GM12874 (cell line): Measurements from ENCODE around the gene ZNF516.

ENCODE experiments used
- TF ChIP-seq, protein P1 (sequence below): IDR thresholded peaks from 2 replicates; pipeline ENCODE4 v1.5.1; 2011; ENCODE audit warnings: low read depth, mild to moderate bottlenecking, control low read depth, low read length, moderate library complexity; ENCODE audit not compliant: insufficient read depth

Gene ZNF516

DNA sequence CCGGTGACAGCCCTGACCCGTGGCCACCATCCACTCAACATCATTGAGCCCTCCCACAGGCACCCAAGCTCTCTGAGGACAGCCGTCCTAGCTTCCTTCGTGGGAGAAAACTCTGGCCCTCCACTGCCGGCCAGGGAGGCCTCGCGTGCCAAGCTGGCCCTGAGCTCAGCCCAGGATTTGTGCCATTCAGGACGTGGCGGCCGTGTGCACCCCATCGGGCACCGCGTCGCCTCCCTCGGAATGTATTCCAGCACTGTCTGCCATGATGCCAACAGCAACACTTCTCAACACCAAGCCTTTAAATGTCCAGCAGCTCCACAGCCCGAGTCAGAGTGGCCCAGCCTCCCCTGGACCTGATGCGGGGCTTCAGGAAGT, 35.7 kb downstream of the ZNF516 start:
- TF ChIP-seq, protein P1, sequence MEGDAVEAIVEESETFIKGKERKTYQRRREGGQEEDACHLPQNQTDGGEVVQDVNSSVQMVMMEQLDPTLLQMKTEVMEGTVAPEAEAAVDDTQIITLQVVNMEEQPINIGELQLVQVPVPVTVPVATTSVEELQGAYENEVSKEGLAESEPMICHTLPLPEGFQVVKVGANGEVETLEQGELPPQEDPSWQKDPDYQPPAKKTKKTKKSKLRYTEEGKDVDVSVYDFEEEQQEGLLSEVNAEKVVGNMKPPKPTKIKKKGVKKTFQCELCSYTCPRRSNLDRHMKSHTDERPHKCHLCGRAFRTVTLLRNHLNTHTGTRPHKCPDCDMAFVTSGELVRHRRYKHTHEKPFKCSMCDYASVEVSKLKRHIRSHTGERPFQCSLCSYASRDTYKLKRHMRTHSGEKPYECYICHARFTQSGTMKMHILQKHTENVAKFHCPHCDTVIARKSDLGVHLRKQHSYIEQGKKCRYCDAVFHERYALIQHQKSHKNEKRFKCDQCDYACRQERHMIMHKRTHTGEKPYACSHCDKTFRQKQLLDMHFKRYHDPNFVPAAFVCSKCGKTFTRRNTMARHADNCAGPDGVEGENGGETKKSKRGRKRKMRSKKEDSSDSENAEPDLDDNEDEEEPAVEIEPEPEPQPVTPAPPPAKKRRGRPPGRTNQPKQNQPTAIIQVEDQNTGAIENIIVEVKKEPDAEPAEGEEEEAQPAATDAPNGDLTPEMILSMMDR = no peak

DNA sequence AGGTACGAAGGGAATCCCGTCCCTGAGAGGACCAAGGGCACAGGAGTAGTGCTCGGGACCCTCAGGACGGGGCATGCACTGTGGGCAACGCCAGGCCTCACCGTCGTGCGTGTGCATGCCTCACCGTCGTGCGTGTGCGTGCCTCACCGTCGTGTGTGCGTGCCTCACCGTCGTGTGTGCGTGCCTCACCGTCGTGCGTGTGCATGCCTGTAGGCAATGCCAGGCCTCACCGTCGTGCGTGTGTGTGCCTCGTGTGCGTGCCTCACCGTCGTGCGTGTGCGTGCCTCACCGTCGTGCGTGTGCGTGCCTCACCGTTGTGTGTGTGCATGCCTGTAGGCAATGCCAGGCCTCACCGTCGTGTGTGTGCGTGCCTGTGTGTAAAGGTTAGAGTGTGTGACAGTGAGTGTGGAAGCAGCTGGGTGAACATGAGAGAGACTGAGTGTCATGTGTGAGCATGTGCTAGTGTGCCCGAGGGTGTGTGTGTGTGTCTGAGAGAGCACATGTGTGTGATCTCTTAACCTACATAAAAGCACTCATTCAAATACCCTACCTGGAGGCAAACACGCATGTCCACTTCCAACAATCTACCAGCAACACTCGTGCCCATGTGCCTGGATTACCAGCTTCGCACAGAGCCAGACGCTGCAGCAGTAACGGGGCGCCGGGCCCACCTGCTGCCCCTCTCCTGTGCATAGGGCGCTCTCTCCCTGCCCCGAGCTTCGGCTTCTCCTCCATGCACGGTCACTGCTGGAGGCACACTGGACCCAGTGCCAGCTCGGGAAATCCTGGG, 36.3 kb downstream of the ZNF516 start:
- TF ChIP-seq, protein P1 = no peak

DNA sequence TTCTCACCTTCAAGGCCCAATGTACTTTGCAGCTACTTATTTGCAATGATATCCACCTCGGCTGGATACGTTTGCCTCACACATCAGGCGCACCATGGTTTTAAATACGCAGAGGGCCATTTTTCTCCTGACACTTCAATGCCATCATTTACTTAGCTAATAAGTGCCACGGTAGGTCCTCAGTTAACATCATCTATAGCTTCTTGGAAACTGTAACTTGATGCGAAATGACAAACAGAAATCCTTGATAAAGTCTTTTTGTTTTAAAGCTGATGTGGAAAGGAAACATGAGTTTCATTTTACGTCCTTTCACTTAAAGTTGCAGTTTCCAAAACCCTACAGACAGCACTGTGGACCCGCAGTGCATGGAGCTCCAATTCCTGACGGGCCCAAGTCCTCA, 37.1 kb downstream of the ZNF516 start:
- TF ChIP-seq, protein P1 = no peak

DNA sequence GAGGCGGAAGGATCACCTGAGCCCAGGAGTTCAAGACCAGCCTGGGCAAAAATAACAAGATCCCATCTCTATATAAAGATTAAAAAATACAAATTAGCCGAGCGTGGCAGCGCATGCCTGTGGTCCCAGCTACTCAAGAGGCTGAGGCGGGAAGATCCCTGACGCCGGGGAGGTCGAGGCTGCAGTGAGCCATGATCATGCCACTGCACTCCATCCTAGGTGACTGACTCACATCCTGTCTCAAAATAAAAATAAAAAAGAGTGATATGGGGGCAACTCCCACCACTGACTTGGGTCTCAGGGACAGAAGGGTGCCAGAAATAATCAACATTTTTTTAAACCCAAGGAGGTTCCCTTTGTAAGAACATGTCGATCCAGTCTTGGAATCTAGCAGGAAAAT, 37.6 kb downstream of the ZNF516 start:
- TF ChIP-seq, protein P1 = no peak

DNA sequence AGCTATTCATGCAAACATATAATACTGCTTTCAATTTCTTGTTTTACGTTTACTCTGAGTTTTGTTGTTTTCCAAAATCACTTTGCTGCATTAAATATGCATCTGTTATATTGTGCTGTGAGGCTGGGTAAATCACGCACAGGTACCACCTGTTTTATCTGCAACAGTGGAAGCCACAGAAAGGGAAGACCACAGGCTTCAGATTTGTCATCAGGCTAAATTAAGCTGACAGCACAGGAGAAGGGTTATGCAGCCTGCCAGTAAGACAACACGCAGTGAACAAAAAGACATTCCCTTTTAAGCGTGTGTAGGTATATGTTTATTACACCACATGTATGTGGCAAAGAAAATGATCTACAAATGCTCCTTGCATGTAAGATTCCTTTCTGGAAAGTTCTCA, 38.2 kb downstream of the ZNF516 start:
- TF ChIP-seq, protein P1 = no peak

DNA sequence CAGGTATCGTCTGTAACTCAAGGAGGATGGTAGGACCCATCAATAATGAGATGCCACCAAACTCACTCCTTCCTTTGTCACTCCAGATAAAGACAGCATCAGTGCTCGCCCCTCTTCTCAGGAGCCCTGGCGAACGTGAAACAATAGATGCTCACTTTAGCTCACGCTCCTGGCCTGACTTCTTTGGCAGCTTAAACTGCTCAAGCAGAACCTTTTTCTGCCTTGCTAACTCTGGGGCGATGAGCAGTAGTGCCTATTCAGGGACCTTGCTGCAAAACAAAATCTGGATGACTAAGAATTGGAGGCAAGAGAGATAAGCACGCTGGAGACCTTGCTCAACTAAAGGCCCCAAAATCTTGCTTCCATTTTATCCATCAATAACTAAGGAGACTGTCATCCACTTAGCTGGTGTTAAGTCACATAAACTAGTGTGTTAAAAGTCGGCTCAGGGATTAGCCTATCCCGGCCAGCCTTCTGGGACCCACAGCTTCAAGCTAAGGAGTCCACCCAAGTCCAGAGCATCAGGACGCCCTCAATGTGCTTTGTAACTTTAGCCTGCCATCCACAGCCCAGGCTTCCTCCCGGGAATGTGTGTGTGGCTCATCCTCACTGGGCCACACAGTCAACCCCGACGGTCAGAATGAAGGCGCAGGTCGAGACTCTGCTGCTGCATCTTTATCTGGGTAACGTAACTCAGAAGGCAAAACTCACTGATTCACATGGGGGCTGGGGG, 38.9 kb downstream of the ZNF516 start:
- TF ChIP-seq, protein P1 = no peak

DNA sequence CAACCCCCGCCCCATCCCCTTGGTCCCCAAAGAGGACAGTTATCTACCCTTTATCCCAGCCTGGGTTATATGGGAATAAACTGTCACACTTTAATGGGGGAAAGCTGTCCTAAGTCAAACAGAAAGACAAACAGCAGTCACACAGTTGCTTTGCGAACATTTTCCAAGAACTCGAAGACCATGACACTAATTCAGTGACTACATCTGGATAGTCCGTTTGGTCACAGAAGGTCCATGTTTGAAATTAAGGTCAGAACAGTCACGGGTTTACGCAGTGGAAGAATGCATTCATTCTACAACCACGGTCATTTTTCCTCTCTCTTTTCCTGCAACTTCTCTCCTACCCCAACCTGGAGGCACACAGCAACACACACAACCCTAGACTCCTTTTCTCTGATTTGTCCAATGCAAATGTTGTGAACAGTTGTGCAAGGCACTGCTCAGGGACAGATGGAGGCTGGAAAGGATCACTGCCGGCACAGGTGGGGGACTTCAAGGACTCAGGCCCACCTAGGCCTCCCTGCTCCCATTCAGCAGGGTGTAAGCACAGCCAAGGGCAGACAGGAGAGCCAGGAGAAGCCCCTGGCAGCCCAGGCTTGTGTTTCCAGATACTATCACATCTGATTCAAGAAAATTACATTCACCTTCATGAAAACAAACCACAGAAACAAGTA, 39.9 kb downstream of the ZNF516 start:
- TF ChIP-seq, protein P1 = no peak
